GM21825 (cell line): ENCODE results near the gene CFAP97.
"Not testable (repeated sequence)": the region's sequence is repeated elsewhere in the genome, so short reads cannot be mapped to it uniquely, and the experiment has no call there.

Experiments used
- ATAC-seq: cut with Tn5 transposase; IDR thresholded peaks from one replicate; pipeline ENCODE4 v1.9.1; 2021; ENCODE audit warnings: mild to moderate bottlenecking, moderate library complexity; ENCODE audit not compliant: unreplicated experiment

The CFAP97 gene

GRCh38 chr4:185224597-185224996, 20.8 kb upstream of the CFAP97 start:
- no peak for ATAC-seq

GRCh38 chr4:185222598-185222997, 18.8 kb upstream of the CFAP97 start:
- no peak for ATAC-seq

DNA sequence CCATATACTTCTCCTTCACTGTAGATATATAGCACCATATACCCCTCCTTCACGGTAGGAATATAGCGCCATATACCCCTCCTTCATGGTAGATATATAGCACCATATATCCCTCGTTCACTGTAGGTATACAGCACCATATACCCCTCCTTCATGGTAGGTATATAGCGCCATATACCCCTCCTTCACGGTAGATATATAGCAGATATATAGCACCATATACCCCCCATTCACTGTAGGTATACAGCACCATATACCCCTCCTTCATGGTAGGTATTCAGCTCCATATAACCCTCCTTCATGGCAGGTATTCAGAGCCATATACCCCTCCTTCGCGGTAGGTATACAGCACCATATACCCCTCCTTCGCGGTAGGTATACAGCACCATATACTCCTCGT, 18.1 kb upstream of the CFAP97 start:
- no peak for ATAC-seq

DNA sequence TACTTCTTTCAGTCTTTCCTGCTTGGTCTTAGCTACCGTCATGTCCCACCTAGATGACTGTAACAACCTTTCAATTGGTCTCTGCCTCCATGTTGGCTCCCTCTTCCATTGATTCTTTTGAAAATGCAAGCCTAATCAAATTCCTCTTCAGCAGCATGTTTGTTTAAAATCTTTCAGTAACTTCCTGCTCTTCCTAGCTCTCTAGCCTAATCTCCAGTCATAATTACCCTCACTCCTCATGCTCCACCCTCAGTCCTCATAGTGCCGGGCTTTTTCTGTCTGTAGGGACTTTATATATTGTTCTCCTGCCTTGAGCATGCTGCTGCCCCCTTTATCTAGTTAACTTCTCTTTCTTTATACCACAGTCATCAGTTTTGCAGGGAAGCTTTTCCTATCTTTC, 17.7 kb upstream of the CFAP97 start:
- no peak for ATAC-seq

DNA sequence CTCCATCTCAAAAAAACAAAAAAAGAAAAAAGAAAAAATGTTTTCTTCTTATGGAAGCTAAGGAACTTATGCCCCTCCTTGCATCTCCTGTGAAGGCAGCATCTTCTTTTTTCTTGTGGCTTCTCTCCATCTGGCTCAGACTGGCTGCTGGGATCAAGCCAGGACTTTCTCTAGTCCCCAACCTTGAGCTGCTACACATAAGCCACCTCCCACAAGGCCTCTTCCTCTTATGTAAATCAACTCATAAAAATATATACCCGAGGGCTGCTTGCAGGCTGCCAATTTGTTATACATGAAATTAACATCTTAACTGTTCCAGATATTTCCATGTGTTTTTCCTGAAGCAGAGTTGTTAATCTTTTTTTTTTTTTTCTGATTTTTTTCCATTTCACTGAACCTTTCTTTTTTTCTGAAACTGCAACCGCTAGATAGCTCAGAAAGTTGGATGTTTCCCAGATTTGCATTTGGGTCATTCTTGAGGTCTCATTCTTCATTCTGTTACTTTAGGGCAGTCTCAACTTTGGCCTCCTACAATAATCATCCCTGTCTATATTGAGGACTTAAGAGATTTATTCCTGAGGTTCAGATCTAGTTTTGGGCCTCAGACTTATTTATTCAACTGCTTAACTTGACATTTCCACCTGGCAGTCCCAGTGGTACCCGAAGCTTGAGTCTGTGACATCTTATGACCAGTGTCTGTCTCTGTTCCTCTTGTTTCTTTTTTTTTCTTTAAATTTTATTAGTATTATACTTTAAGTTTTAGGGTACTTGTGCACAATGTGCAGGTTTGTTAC, 15.9 kb upstream of the CFAP97 start:
- ATAC-seq: peak; percentile 56

DNA sequence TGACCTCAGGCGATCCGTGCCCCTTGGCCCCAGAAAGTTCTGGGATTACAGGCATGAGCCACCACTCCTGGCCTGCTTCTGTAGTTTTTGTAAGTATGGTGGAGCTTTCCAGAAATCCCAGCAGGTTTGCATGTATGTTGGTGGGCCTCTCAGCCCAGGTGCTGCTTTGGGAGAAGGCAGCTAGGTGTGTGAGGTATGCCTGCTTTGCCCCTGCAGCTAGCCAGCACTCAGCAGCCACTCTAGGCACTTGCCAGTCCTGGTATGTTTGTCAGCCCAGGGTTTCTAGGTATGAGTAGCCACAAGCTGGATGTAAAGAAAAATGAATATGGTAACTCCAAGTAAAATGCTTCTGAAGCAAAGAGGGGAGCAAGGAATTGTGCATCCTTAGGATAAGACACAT, 14.5 kb upstream of the CFAP97 start:
- ATAC-seq: no peak

DNA sequence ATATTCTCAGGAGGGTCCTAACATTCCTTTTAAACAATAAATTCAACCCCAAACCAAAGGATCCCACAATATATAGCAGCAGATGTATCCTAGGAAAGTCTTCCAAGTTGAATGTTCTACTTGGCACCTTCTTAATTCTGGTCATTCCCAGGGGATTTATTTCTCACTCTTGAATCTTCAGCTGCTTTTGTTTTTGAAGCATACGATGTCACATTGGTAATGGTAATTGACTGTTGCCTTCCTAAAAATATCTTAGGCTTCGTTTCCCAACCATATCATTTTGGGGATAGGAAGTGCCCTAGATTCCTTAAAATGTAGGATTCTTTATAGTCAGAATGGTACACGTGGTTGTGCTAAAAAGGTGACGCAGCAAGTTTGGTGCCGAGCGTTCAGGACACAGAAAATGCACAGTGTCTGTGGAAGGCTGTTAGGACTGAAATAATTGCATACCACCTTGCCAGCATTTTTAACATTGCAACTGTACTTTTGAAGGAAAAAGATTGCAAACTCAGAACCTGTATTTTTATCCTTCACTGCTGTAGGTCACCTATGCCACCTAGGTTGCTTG, 13.7 kb upstream of the CFAP97 start:
- no peak for ATAC-seq

GRCh38 chr4:185215261-185215660, 11.5 kb upstream of the CFAP97 start:
- no peak for ATAC-seq

DNA sequence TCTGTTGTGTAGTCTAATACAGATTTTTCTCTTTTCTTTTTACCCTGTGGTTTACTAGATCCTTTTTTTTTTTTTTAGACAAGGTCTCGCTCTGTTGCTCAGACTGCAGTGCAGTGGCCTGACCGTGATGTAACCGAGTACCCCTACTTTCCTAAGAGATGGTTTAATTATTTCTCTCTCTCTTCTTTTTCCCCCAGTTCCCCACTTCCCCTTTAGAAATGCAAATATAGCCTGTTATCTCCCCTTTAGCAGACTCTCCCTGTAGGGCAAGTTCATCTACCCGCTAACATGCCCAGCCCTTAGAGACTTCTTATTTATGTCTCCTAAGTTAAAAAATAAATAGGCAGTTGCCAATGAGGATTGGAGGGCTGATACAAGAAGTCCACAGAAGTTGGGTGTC, 10.1 kb upstream of the CFAP97 start:
- ATAC-seq: peak; percentile 53

DNA sequence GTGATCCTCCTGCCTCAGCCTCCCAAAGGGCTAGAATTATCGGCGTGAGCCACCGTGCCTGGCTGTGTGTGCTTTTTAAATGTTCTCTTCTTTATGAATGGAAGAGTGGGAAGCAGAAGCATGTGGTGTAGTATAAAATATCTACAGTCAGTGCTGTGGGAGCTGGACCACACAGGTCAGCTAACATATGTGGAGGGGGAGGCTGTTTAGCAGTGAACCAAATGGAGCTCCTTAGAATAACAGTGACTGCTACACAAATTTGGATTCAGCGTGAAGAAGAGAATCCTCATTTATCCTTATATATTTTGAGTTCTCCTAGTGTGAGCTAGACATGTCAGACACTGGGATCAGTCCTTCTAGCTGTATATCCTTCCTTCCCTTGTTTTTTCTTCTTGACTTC, 8.8 kb upstream of the CFAP97 start:
- no peak for ATAC-seq

DNA sequence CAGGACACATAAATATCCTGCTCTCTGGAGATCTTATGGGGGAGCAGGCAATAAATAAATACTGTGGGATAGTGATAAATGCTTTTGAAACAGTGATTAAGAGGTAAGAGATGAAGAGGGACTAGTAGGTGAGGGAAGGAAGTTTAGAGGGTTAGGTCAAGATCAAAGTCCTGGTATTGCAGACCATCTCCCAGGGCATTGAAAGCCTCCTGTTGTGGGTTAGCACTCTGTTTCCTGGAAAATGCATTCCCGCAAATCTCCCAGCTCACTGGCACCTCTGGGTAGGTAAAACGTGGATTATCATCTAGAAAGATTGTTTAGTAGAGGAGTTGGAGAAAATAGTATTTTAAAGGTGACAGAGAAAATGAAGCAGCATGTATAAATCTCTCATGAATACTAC, 7.8 kb upstream of the CFAP97 start:
- ATAC-seq: no peak

DNA sequence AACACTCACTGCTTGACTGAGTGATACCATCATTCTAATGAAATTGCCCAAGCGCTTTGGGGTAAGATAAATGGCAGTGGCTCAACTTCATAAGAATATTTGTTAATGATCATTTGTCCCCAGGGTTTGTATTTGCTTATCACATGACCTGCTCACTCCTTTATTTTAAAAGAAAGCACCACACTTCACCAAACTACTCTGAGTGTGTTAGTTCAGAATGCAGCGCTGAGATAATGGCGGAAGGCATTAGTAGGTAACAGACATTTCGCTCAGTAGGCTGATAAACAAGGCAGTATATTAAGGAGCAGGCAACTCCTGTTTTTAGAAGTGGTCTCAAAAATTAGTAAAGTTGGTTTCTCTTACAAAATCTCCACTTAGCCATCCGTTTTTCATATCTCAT, 7.2 kb upstream of the CFAP97 start:
- ATAC-seq: no peak

DNA sequence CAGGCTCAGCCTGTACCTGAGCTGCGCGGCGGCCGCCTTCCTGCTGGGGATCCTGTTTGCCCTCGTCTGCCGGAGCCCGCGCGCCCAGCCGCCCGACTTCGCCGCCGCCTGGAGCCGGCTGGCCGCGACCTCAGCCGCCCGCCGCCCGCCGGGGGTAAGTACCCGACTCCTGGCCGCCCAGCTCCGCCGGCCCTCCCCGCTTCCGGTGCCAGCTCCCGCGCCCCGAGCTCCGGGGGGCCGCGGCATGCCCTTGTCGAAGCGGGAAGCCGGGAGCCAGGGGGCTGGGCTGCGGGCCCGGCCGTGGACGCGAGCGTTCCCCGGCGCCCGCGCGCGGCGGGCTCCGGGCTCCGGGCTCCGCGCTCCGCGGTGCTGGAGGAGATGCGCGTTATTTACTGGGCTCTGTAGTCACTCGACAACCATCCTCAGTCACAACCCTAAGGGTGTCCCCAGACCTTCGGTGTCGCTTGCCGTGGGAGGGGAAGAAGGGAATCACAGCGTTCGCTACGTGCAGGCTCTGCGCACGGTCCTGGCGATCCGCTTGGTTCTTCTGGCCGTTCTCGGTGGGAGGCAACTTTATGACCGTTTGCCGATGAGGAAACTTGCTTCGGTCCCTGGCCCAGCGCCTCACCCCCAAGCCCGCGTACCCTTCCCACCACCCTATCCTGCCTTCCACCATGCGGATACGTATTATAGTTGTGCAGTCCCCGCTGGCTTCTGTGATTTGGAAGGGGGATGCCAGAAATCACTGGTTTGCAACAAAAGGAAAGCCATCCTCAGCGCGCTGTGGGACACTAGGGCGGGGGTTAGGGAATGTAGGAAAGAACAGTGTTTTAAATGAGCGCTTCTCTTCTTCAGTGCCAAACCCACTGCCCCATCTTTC, 6.5 kb upstream of the CFAP97 start:
- peak; percentile 8 for ATAC-seq

GRCh38 chr4:185209852-185210101, 6.0 kb upstream of the CFAP97 start:
- peak; percentile 5 for ATAC-seq

DNA sequence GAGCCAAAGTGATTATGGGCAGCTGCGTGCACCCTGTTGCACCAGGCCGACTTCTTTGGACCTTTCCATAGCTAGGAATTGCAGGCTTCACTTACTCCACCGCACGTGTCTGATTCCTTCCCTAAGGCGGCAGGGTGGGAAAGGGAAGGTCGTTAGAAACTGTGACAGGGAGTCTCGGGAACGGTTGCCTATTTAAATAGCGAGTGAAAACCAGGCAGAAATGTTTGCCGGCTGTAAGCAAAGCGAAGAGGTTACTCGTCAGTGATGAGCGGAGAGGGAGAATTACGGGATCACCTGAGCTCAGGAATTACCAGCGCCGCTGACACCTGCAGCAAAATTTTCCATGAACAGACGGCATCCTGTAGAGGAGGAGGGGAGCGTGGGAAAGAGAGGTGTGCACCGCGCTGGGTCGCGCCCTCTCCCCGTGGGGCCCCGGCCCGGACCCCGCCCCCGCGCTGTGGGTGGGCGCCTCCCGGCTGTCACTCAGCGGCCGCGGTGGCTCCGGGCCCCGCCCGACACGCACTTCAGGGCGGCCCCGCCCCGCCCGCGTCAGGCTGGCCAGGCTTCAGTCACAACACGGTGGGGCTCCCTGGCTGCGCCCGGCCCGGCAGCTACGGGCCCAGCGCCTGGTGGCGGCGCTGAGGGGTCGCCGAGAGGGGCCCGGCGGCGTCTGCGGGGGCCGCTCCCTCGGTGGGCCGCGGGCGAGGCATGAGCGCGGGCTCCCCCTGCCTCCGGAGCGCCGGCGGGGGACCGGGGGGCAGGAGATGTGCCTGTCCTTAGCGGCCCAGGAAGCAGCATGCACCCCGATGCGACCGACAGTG, 5.4 kb upstream of the CFAP97 start, which contains the start of gene SNX25:
TSS of gene SNX25 (plus strand) at position 568 of the 821 bp plus-strand sequence. CDS start at position 797, 229 bp downstream.
- peak; percentile 71 for ATAC-seq

DNA sequence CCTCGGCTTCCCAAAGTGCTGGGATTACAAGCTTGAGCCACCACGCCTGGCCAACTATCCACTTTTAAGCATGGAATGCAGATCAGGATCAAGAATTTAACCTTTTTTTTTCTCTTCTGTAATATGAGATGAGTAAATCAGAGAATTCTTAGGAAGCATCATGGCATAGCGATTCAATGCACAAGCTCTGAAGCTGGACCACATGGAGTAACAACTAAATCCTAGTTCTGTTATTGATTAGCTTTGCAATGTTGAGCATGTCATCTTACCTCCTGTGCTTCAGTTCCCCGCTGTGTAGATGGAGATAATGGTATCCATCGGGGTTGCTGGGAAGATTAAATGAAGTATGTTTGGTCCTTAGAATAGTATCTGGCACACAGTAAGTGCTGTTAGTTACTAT, 3.7 kb upstream of the CFAP97 start:
- ATAC-seq: no peak

- no peak for ATAC-seq
Measured at GRCh38 chr4:185205697-185206342, 2.0 kb upstream of the CFAP97 start.

DNA sequence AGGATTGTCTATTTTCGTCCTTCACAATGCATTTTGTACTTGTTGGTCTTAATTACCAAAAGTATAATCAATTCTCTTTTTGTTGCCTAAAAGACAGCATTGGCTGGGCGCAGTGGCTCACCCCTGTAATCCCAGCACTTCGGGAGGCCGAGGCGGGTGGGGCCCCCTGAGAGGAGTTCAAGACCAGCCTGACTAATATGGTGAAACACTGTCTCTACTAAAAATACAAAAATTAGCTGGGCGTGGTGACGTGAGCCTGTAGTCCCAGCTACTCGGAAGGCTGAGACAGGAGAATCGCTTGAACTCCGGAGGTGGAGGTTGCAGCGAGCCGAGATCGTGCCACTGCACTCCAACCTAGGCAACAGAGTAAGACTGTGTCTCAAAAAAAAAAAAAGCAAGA, 1.3 kb upstream of the CFAP97 start:
- ATAC-seq: not testable (repeated sequence)

GRCh38 chr4:185204238-185204910, 574 bp upstream of the CFAP97 start:
- ATAC-seq: no peak

DNA sequence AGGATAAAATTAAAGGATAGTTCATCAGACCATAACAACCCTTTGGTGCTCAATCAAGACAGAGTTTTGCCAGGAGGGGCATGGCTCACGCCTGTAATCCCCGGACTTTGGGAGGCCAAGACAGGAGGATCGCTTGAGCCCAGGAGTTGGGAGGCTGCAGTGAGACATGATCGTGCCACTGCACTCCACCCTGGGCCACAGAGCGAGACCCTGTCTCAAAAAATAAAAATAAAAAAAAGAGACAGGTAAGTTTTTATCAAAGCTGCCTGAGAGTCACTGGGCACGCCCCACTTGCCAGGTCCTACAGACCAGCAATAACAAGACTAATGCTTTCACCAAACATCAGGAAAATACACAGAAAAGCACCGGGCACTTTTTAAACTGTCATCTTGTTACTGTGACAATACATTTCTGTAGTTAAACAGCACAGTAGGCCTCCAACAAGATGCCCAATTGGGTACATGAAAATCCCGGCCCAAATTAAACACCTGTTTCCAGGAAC, 765 bp downstream of the CFAP97 start:
- no peak for ATAC-seq
